Esophagus squamous epithelium (tissue), 5 donors: ENCODE data around the gene WIPF3. TPM values are rescaled to one million over a fixed set of nuclear protein-coding genes. Genes with fewer than 3 reads are reported as not detected.

Source experiments
- DNase-seq: peaks from one replicate; lab custom pipeline; 2025; lab: John Stamatoyannopoulos, UW
- H3K27ac ChIP-seq, 4 donors: fragments of 200-600 bp; sonication (generic); one replicate each; pipeline ENCODE4 v1.5.1; 2016 to 2019; ENCODE audit warnings: mild to moderate bottlenecking in 1 of 4
- H3K27me3 ChIP-seq, 4 donors: fragments of 200-600 bp; sonication (generic); 1 replicate in 3 of 4; 2 replicates in 1 of 4; pipeline versions ENCODE4 v1.5.1 to v1.6.0; 2017 to 2021; ENCODE audit warnings: antibody characterized with exemption in 1 of 4
- H3K36me3 ChIP-seq, 3 donors: fragments of 200-600 bp; sonication (generic); one replicate each; pipeline ENCODE4 v1.5.1; 2016 to 2019
- H3K4me1 ChIP-seq, 3 donors: fragments of 200-600 bp; sonication (generic); one replicate each; pipeline ENCODE4 v1.5.1; 2017 to 2019
- H3K4me3 ChIP-seq, 4 donors: fragments of 200-600 bp; sonication (generic); 1 replicate in 3 of 4; 2 replicates in 1 of 4; pipeline ENCODE4 v1.5.1; 2016 to 2019; ENCODE audit warnings: mild to moderate bottlenecking in 2 of 4, moderate library complexity in 1 of 4
- H3K9me3 ChIP-seq, 3 donors: fragments of 200-600 bp; sonication (generic); one replicate each; pipeline ENCODE4 v1.5.1; 2016 to 2019
- CTCF ChIP-seq, 6 experiments: fragments of 450-650 bp in 4 of 6; fragments of 200-600 bp in 2 of 6; sonication (generic) in 2 of 6; IDR thresholded peaks; one replicate each; pipeline ENCODE4 v1.5.1; 2016 to 2019; ENCODE audit warnings: antibody characterized with exemption in 6 of 6, mild to moderate bottlenecking in 4 of 6, moderate library complexity in 4 of 6
- POLR2A ChIP-seq, 4 donors: fragments of 450-650 bp; IDR thresholded peaks; one replicate each; pipeline ENCODE4 v1.6.1; 2017; ENCODE audit warnings: antibody characterized with exemption in 4 of 4, mild to moderate bottlenecking in 4 of 4, moderate library complexity in 3 of 4
- WGBS, 2 donors: methylation state at CpG; one replicate each; pipeline ENCODE4 v1.1.5; 2018; 5-methylcytosine and 5-hydroxymethylcytosine counted together
- intact Hi-C: fragments of 100-400 bp; cut with DNase I; formaldehyde crosslinking; loops from one replicate; pipeline ENCODE4 v1.15.0; 2022
- total RNA-seq, 4 donors: library from RNA; depleted of rRNA; stranded (reverse); fragments of >200 nt; gene quantifications; one replicate each; pipeline ENCODE4 v1.1.0, GENCODE V29; 2016
- donor health status: DM: yes; HTN: yes; CAD: no.

WIPF3 gene
- total RNA-seq, 4 donors from 2014 or later, result 0.18 to 1.1 (median 0.61) TPM; not detected in 1

- TF ChIP-seq POLR2A (IDR thresholded peaks at IDR 0.05) (no peak), CTCF (IDR thresholded peaks at IDR 0.05) (no peak)
- no peak for DNase-seq
- Histone ChIP-seq H3K4me1 (no peaks in the 10 kb centered on the region), H3K36me3 (peaks cover 0 to 6% (median 0%) of the 10 kb centered on the region in 3 donors), H3K9me3 (no peaks in the 10 kb centered on the region), H3K27me3 (no peaks in the 10 kb centered on the region), H3K27ac (no peak overlapping the region), H3K4me3 (no peak overlapping the region)
- intact Hi-C loops, result no loop called here
- WGBS, 2 donors, result 84 to 100% methylated on average over 1 to 4 of the region's 5 CpGs
Observed at GRCh38 chr7:29892231-29892630, 85.9 kb downstream of the WIPF3 start.

DNA sequence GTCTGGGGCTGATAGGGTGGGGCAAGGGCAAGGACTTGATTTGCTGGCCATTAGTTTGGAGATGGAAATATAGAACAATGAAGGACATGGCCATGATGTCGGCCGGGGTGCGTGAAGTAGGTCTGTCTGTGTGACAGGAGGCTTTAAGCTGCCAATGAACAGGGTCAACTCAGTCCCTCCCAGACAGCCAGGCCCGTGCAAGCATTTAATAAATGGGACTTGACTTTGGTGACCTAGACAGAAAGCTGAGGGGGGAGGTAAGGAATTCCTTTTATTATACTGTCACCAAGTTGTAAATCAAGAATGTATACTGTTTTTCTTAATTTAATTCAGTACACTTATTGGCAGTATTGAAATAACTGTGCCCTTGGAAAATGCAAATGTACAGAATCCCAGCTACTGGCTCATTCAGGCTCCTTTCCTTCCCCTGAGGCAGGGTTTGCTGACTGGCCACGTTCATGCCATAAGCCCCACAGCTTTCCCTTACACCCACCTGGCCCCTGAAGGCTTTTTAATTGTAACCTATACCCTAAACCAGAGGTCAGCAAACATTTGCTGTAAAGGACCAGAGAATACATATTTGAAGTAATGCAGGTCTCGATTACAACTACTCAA is 87.2 kb downstream of the WIPF3 start:
- no peak for DNase-seq
- 75 to 76% methylated on average over 6 of the region's 6 CpGs for WGBS, 2 donors
- no peak overlapping the region for H3K27ac ChIP-seq
- H3K36me3 ChIP-seq, result peaks cover 0 to 6% (median 0%) of the 10 kb centered on the region in 3 donors
- no peaks in the 10 kb centered on the region for H3K9me3 ChIP-seq
- H3K4me3 ChIP-seq, result no peak overlapping the region
- H3K4me1 ChIP-seq, result no peaks in the 10 kb centered on the region
- no peaks in the 10 kb centered on the region for H3K27me3 ChIP-seq
- TF ChIP-seq POLR2A (IDR thresholded peaks at IDR 0.05), result no peak
- TF ChIP-seq CTCF (IDR thresholded peaks at IDR 0.05), result no peak
- intact Hi-C loops, result no loop called here

DNA sequence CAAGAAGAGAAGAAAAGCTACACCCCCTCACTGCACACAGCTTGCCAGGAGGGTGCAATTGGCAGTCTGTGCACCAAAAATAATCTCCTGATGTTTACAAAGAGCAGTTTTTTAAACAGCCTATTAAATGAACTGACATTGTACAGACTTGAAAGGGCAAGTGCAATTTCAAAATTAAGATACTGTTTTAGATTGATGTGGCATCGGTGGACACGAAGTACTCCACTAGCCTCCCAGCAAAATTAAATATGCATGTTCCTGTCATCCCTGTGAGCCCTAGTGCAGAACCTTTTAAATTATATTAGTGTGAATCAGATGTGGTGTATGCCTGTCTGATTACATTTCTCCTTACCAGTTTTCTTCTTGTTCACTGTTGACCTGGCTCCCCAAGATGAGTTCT is 87.9 kb downstream of the WIPF3 start:
- Histone ChIP-seq H3K27me3 (no peaks in the 10 kb centered on the region), H3K36me3 (peaks cover 0 to 6% (median 0%) of the 10 kb centered on the region in 3 donors), H3K4me3 (no peak overlapping the region), H3K4me1 (no peaks in the 10 kb centered on the region), H3K27ac (no peak overlapping the region), H3K9me3 (no peaks in the 10 kb centered on the region)
- WGBS, 2 donors, result 15 to 38% methylated on average over 2 of the region's 2 CpGs
- intact Hi-C loops, result no loop called here
- DNase-seq, result no peak
- TF ChIP-seq POLR2A (IDR thresholded peaks at IDR 0.05) (no peak), CTCF (IDR thresholded peaks at IDR 0.05) (no peak)

GRCh38 chr7:29895559-29895958 is 89.3 kb downstream of the WIPF3 start:
- Histone ChIP-seq H3K4me1 (no peaks in the 10 kb centered on the region), H3K9me3 (no peaks in the 10 kb centered on the region), H3K4me3 (no peak overlapping the region), H3K27ac (no peak overlapping the region), H3K27me3 (no peaks in the 10 kb centered on the region), H3K36me3 (no peaks in the 10 kb centered on the region)
- 74 to 87% methylated on average over 6 of the region's 6 CpGs for WGBS, 2 donors
- DNase-seq, result no peak
- TF ChIP-seq CTCF (IDR thresholded peaks at IDR 0.05) (no peak), POLR2A (IDR thresholded peaks at IDR 0.05) (no peak)
- intact Hi-C loops, result no loop called here

GRCh38 chr7:29896685-29897411 is 90.5 kb downstream of the WIPF3 start:
- intact Hi-C loops, result no loop called here
- WGBS, 2 donors, result 87 to 94% methylated on average over 2 of the region's 2 CpGs
- H3K9me3 ChIP-seq, result no peaks in the 10 kb centered on the region
- H3K36me3 ChIP-seq, result no peaks in the 10 kb centered on the region
- no peak overlapping the region for H3K4me3 ChIP-seq
- H3K4me1 ChIP-seq, result no peaks in the 10 kb centered on the region
- H3K27ac ChIP-seq, result no peak overlapping the region
- no peak for DNase-seq
- TF ChIP-seq CTCF (IDR thresholded peaks at IDR 0.05), result no peak
- no peak for TF ChIP-seq POLR2A (IDR thresholded peaks at IDR 0.05)
- no peaks in the 10 kb centered on the region for H3K27me3 ChIP-seq
